Ramos (cell line): ENCODE data around the gene IGFBPL1.
"Not testable (repeated sequence)": the region's sequence is repeated elsewhere in the genome, so short reads cannot be mapped to it uniquely, and the experiment has no call there.

Source experiments
- in situ Hi-C: fragments of 300-500 bp; cut with MboI; formaldehyde crosslinking; loops from one replicate; pipeline ENCODE4 v1.14.3; 2022; ENCODE audit warnings: low sequenced_read_pairs; ENCODE audit not compliant: unreplicated experiment

The IGFBPL1 gene

GRCh38 chr9:38423973-38424843 is at the start of gene IGFBPL1:
Gene IGFBPL1, minus strand, starts transcription at chr9:38424454. Its CDS starts 30 bp downstream, at chr9:38424424.
- in situ Hi-C loops: no loop called here

GRCh38 chr9:38472583-38473249 is 48.5 kb upstream of the IGFBPL1 start:
- in situ Hi-C loops: not testable (repeated sequence)

GRCh38 chr9:38467404-38467803 is 43.1 kb upstream of the IGFBPL1 start:
- in situ Hi-C loops: no loop called here

- in situ Hi-C loops: no loop called here
Observed at GRCh38 chr9:38453835-38454234, 29.6 kb upstream of the IGFBPL1 start.

- in situ Hi-C loops: no loop called here
Observed at GRCh38 chr9:38451162-38451561, 26.9 kb upstream of the IGFBPL1 start.

GRCh38 chr9:38447703-38448102 is 23.4 kb upstream of the IGFBPL1 start:
- in situ Hi-C loops: no loop called here

- in situ Hi-C loops: no loop called here
Observed at GRCh38 chr9:38445154-38446043, 21.1 kb upstream of the IGFBPL1 start.

GRCh38 chr9:38443597-38443996 is 19.3 kb upstream of the IGFBPL1 start:
- in situ Hi-C loops: no loop called here

- in situ Hi-C loops: no loop called here
Observed at GRCh38 chr9:38443181-38443580, 18.9 kb upstream of the IGFBPL1 start.

- in situ Hi-C loops: no loop called here
Observed at GRCh38 chr9:38442473-38443096, 18.3 kb upstream of the IGFBPL1 start.

- in situ Hi-C loops: no loop called here
Observed at GRCh38 chr9:38441347-38442085, 17.3 kb upstream of the IGFBPL1 start.

GRCh38 chr9:38440516-38440915 is 16.3 kb upstream of the IGFBPL1 start:
- in situ Hi-C loops: no loop called here

- in situ Hi-C loops: no loop called here
Observed at GRCh38 chr9:38439916-38440301, 15.7 kb upstream of the IGFBPL1 start.

- in situ Hi-C loops: no loop called here
Observed at GRCh38 chr9:38439291-38439915, 15.1 kb upstream of the IGFBPL1 start.

GRCh38 chr9:38437193-38437823 is 13.1 kb upstream of the IGFBPL1 start:
- in situ Hi-C loops: no loop called here

GRCh38 chr9:38436708-38437107 is 12.5 kb upstream of the IGFBPL1 start:
- in situ Hi-C loops: no loop called here

GRCh38 chr9:38435521-38435920 is 11.3 kb upstream of the IGFBPL1 start:
- in situ Hi-C loops: no loop called here

GRCh38 chr9:38434853-38435252 is 10.6 kb upstream of the IGFBPL1 start:
- in situ Hi-C loops: no loop called here

GRCh38 chr9:38434365-38434764 is 10.1 kb upstream of the IGFBPL1 start:
- in situ Hi-C loops: no loop called here
